Endothelial cell of hepatic sinusoid (primary cell): ENCODE data around the gene THY1.
"Not testable (repeated sequence)": the region's sequence is repeated elsewhere in the genome, so short reads cannot be mapped to it uniquely, and the experiment has no call there.

Experiments used
- in situ Hi-C: cut with HindIII; loops from 2 replicates; pipeline ENCODE4 v1.10.0; 2017; ENCODE audit warnings: low sequenced_read_pairs

THY1 gene

DNA sequence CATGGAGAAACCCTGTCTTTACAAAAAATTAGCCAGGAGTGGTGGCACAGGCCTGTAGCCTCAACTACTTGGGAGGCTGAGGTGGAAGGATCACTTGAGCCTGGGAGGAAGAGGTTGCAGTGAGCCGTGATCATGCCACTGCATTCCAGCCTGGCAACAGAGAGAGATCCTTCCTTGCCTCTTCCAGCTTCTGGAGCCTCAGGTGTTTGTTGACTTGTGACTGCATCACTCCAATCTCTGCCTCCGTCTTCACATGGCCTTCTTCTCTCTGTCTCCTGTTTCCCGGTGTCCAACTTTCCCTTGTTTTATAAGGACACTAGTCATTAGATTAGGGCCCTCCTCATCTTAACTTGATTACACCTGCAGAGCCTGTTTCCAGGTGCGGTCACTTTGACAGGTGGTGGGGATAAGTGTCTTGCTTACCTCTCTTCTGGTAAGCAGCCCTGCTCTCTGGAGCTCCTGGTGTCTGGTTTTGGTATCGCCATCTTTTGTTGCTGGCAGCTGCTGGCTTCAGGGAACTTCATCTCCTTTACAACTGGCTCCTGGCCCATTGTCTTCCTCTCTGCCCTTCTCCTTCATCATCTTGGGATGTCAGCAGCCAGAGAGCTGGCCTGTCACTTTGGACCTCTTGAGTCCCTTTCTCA lies 33.2 kb downstream of the THY1 start:
- in situ Hi-C loops = no loop called here

- in situ Hi-C loops = no loop called here
Measured at GRCh38 chr11:119388103-119388502, 34.9 kb downstream of the THY1 start.

GRCh38 chr11:119384332-119384731 lies 38.6 kb downstream of the THY1 start:
- in situ Hi-C loops = no loop called here

GRCh38 chr11:119382513-119382912 lies 40.5 kb downstream of the THY1 start:
- in situ Hi-C loops = not testable (repeated sequence)

DNA sequence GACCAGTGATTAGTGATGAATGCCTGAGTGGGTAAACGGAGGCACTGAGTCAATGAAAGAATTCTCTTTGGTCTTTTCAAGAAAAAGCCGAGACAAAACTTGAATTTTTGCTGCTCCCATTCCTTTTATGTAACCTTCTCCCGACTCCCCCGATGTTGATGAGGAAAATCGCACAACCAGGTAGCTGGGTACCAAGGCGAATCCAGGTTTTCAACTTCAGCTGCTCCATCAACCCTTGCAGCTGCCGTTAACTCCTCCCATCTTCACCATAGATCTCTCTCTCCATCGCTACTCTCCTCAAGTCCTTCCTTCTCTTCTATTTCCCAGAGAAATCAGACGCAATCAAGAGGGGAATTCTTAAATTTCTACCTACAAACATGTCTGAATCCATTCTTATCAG lies 40.9 kb downstream of the THY1 start:
- in situ Hi-C loops = no loop called here

DNA sequence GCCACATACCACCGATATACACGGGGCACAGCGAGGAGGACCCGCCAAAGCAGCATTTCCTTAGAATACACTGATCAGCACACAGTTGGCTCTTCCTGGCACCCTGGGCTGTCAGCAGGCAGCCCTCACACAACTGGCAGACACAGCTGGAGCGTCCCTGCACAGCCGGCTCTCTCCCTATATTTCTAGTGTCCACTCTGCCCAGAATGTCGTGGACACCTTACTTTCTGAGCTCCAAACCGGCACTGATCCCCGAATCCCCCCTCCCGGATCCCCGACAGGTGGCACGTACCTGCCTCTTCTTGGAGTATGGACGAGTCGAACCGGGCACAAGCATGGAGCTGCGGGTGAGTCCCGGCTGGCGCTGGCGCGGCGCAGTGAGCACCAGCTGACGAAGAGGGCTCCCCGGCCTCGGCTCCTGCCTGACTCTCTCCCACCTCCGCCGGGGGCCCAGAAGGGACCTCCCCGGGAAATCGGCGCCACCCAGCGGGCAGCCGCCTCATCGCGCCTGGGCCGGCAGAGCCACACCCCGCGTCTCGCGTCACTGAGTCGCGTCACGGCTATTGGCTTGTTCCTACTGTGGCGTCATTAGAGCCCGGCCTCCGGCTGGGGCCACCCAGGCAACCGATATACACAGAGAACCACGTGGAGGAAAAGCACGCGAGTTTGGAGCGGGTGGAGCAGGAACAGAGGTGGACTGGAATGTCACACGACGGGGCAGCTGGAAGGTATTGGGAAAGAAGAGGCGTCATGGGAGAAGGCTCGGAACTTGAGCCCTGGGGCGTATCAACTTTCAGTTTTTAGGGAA lies 41.6 kb downstream of the THY1 start, which contains the start of gene USP2:
Gene USP2, minus strand, starts transcription at position 510 of the 808 bp plus-strand sequence. CDS start 8,210 bp downstream, outside the sequence.
- in situ Hi-C loops = no loop called here

DNA sequence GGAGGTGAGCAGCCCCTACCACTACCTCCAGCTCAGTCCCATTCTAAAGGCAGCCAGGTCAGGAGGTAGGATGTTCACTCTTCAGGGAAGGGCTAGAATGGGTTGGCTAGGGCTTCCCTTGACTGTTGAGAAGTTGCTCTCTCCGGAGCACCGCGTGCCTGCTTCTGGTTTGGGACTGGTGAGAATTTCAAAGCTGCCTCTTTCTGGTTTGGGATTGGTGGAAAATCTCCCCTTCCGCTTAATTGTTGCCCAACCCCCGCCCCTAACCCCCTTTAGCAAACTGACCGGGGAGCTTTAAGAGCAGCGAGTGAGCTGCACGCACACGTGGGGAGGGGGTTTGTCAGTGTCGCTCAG lies 42.2 kb downstream of the THY1 start:
- in situ Hi-C loops = no loop called here

DNA sequence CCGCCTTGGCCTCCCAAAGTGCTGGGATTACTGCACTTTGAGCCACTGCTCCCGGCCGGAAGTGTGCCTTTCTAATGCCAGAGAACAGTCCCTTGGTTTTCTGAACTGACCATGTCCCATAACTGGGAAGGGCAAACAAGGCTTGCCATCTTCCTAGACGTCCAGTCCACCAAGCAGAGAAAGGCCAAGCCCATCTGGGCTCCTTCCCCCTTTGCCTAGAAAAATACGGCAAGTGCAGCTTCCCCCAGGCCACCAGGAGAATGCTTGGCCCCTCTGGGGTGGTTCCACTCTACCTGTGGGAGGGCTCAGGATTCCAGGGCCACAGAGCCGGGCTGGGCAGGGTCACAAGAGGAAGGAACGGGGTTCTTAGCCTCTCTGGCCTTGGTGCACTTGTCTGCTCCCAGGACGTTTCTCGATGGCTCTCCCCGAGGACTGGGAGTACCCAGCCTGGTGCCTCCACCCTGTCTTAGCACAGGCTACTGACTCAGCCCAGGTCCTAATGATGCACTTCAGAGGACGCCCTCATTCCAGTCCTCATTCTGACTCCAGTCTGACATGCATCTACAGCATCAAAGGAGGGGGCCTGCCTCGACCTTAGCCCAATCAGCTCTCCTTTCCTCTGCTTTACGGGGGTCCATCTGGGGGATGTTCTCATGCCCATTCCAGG lies 42.7 kb downstream of the THY1 start:
- in situ Hi-C loops = no loop called here

- in situ Hi-C loops = no loop called here
Measured at GRCh38 chr11:119378851-119379465, 44.0 kb downstream of the THY1 start.

DNA sequence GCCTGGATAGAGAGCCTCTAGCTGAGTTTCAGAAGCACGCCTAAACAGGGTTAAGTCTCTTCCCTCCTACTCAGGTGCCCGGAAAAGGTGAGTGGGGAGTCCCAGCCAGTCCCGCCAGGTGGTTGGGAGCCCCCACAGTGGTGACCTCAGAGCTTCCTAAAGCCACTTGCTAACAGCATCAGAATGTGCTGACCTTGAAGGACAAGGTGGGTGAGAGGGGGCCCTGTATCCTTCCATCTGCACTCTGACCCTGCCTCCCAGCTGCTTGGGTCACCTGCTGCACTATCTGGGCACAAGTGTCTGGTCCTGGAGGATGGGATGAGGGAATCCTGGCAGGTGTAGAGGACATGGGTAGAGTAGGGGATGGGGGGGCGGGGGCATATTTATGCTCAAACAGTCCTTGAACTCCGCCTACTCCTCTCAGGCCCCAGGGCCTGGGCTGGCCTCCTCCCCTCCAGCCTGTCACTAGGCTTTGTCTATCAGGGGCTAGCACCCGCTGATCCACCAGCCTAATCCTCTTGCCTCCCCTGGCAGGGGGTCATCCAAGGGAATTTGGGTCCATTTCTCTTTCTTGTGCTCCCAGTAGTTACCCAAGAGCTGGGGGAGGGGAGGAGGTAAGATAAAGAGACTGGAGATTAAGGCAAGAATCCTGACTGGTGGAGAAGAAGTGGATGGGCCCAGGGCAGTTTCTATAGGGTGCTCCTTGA lies 44.9 kb downstream of the THY1 start:
- in situ Hi-C loops = no loop called here

GRCh38 chr11:119377112-119377901 lies 45.7 kb downstream of the THY1 start:
- in situ Hi-C loops = no loop called here

GRCh38 chr11:119376197-119376847 lies 46.6 kb downstream of the THY1 start:
- in situ Hi-C loops = no loop called here

DNA sequence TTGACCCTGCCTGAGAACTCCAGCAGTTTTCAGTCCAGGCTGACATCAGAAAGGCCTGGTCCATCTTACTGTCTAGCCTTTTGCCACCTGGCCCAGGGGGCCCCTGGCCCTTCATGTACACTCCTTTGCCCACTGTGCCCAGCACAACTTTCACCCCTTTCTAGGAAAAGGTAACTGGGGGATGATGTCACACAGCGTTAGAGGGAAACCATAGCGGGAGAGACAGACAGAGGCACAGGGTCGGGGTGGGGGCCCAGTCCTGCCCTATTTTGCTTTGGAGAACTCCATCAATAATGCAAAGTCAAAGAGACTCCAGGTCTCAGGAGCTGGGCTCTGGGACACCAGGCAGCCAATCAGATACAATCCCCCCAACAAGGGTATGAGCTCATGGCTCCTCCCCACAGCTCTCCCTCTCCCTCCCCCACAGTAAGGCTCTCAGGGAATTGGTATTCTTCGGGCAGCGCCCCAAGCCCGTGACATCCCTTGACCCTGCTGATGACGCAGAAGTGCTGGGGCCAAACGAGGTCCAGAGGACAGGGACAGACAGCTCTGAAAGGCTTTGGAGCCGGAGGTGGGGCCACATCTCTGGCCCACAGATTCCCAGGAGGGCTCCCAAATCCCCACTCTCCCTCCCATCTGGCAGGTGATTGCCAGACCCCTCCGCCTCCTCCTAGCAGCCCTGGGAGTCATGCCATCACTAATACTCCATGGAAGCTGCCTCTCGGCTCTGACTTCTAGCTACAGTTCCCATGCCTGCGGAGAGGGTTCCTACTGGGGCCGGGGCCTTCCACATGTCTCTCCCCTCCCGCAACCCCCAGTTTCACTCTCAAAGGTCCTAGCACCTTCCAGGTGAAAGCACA lies 47.4 kb downstream of the THY1 start:
- in situ Hi-C loops = no loop called here

DNA sequence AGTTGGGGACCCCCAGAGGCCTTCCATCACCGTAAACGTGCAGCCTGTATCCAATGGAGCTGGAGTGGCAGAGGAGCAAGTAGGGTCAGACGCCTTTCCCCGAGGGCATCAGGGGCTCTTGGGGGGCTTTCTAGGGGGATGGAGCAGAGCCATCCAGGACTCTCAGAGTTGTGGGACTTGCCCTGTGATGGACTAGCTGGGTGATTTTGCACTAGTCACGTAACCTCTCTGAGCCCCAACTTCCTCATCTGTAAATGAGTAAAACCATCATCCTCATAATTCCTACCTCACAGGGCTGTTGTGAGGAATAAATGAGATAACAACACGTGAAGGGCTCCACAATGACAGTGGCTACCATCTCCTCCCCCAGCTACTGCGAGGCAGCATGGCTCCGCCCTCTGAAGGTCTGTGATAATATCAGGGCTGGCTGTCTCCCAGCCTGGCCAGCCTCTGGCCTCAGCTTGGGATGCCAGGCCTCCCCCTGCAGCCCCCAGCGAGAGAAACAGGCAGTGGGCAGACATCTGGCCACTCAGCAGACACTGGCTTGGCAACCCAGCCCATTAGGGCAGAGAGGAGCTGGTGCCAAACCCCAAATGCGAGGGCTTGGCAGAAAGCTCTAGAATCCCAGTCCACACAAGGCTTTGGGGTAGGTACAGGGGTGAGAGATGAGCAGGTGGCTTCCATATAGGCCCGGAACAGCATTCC lies 48.2 kb downstream of the THY1 start:
- in situ Hi-C loops = loop anchor here (25.0 kb wide), 1 partner anchor 238 kb away; no protein-coding TSS in a partner anchor

- in situ Hi-C loops = loop anchor here (25.0 kb wide), 1 partner anchor 238 kb away; no protein-coding TSS in a partner anchor
Measured at GRCh38 chr11:119373921-119374631, 48.9 kb downstream of the THY1 start.

- in situ Hi-C loops = loop anchor here (25.0 kb wide), 1 partner anchor 239 kb away; no protein-coding TSS in a partner anchor
Measured at GRCh38 chr11:119373059-119373920, 49.7 kb downstream of the THY1 start.
